NCI-H2029 (cell line): ENCODE results near the gene ACTN1.
"Not testable (repeated sequence)": the region's sequence is repeated elsewhere in the genome, so short reads cannot be mapped to it uniquely, and the experiment has no call there.

Experiments used
- DNase-seq: peaks from one replicate; lab custom pipeline; 2025; lab: John Stamatoyannopoulos, UW

The ACTN1 gene

GRCh38 chr14:68979021-68979721 lies at the start of gene ACTN1:
TSS of gene ACTN1 (minus strand) at chr14:68979302. CDS start at chr14:68979056, 246 bp downstream.
- peak; percentile 67 for DNase-seq

GRCh38 chr14:69027242-69027913 lies 48.3 kb upstream of the ACTN1 start:
- DNase-seq: no peak

- no peak for DNase-seq
Observed at GRCh38 chr14:69023035-69023434, 43.9 kb upstream of the ACTN1 start.

GRCh38 chr14:69022093-69022492 lies 43.0 kb upstream of the ACTN1 start:
- DNase-seq: not testable (repeated sequence)

- no peak for DNase-seq
Observed at GRCh38 chr14:69017706-69018105, 38.6 kb upstream of the ACTN1 start.

- no peak for DNase-seq
Observed at GRCh38 chr14:69014829-69015259, 35.7 kb upstream of the ACTN1 start.

GRCh38 chr14:69013943-69014782 lies 35.1 kb upstream of the ACTN1 start:
- DNase-seq: peak; percentile 85

GRCh38 chr14:69012256-69012953 lies 33.3 kb upstream of the ACTN1 start:
- DNase-seq: no peak

- DNase-seq: no peak
Observed at GRCh38 chr14:69010648-69011047, 31.5 kb upstream of the ACTN1 start.

GRCh38 chr14:69008421-69008884 lies 29.4 kb upstream of the ACTN1 start:
- DNase-seq: no peak

GRCh38 chr14:69006346-69006745 lies 27.2 kb upstream of the ACTN1 start:
- DNase-seq: no peak

- no peak for DNase-seq
Observed at GRCh38 chr14:69005432-69006148, 26.5 kb upstream of the ACTN1 start.

GRCh38 chr14:69004731-69005431 lies 25.8 kb upstream of the ACTN1 start:
- no peak for DNase-seq

GRCh38 chr14:69003626-69004025 lies 24.5 kb upstream of the ACTN1 start:
- no peak for DNase-seq

- DNase-seq: no peak
Observed at GRCh38 chr14:69002069-69002468, 23.0 kb upstream of the ACTN1 start.

- DNase-seq: no peak
Observed at GRCh38 chr14:69001375-69001774, 22.3 kb upstream of the ACTN1 start.

- no peak for DNase-seq
Observed at GRCh38 chr14:68998062-68998461, 19.0 kb upstream of the ACTN1 start.

GRCh38 chr14:68995731-68996130 lies 16.6 kb upstream of the ACTN1 start:
- no peak for DNase-seq

GRCh38 chr14:68994056-68994455 lies 15.0 kb upstream of the ACTN1 start:
- DNase-seq: no peak

GRCh38 chr14:68987653-68988036 lies 8.5 kb upstream of the ACTN1 start:
- DNase-seq: no peak
